Sigmoid colon (tissue), 7 donors: ENCODE measurements around the gene GSTT2B. TPM values are rescaled to one million over a fixed set of nuclear protein-coding genes. Genes with fewer than 3 reads are reported as not detected.
"Not testable (repeated sequence)": the region's sequence is repeated elsewhere in the genome, so short reads cannot be mapped to it uniquely, and the experiment has no call there.

ENCODE experiments used
- DNase-seq: peaks from one replicate; pipeline ENCODE4 v3.0.0-alpha.2; 2019
- H3K27ac ChIP-seq, 4 donors: fragments of 200-600 bp; sonication (generic); one replicate each; pipeline ENCODE4 v1.5.1; 2016 to 2019; ENCODE audit warnings: mild to moderate bottlenecking in 1 of 4
- H3K27me3 ChIP-seq, 3 donors: fragments of 200-600 bp; sonication (generic); one replicate each; pipeline ENCODE4 v1.5.1; 2019; ENCODE audit warnings: mild to moderate bottlenecking in 1 of 3
- H3K36me3 ChIP-seq, 4 donors: fragments of 200-600 bp; sonication (generic); one replicate each; pipeline ENCODE4 v1.5.1; 2016 to 2019
- H3K4me1 ChIP-seq, 4 donors: fragments of 200-600 bp; sonication (generic); one replicate each; pipeline ENCODE4 v1.5.1; 2017 to 2019
- H3K4me3 ChIP-seq, 4 donors: fragments of 200-600 bp; sonication (generic); one replicate each; pipeline ENCODE4 v1.5.1; 2017 to 2019; ENCODE audit warnings: mild to moderate bottlenecking in 2 of 4, moderate library complexity in 1 of 4
- H3K9me3 ChIP-seq, 4 donors: fragments of 200-600 bp in 3 of 4; sonication (generic) in 3 of 4; one replicate each; pipeline versions ENCODE4 v1.5.1 to v1.6.1; 2013 to 2019
- EP300 ChIP-seq, 4 donors: sonication (generic); formaldehyde crosslinking; IDR thresholded peaks; one replicate each; pipeline ENCODE4 v1.6.1; 2017; ENCODE audit warnings: antibody characterized with exemption in 4 of 4
- POLR2A ChIP-seq, 2 donors: fragments of 450-650 bp; IDR thresholded peaks; one replicate each; pipeline ENCODE4 v1.6.1; 2016; ENCODE audit warnings: antibody characterized with exemption in 2 of 2, mild to moderate bottlenecking in 2 of 2, moderate library complexity in 2 of 2
- POLR2AphosphoS5 ChIP-seq, 4 donors: sonication (generic); formaldehyde crosslinking; IDR thresholded peaks; one replicate each; pipeline ENCODE4 v1.6.1; 2017; ENCODE audit warnings: antibody characterized with exemption in 4 of 4
- WGBS, 2 donors: extraction: QIAGEN DNeasy Blood & Tissue Kit; methylation state at CpG; one replicate each; pipeline ENCODE4 v1.1.7; 2013; 5-methylcytosine and 5-hydroxymethylcytosine counted together
- intact Hi-C: fragments of 100-400 bp; cut with DNase I; formaldehyde crosslinking; loops from one replicate; pipeline ENCODE4 v1.15.1; 2023
- polyA plus RNA-seq, 3 donors: library from polyadenylated mRNA; stranded (reverse); fragments of 200-250 nt; gene quantifications; one replicate each; pipeline ENCODE4 v1.2.3, GENCODE V29; 2013
- total RNA-seq, 4 donors: library from RNA; depleted of rRNA; stranded (reverse); fragments of >200 nt; gene quantifications; one replicate each; pipeline ENCODE4 v1.1.0, GENCODE V29; 2016
- TF ChIP-seq, protein P1 (sequence below), 4 experiments: fragments of 450-650 bp in 3 of 4; fragments of 200-600 bp in 1 of 4; IDR thresholded peaks; one replicate each; pipeline ENCODE4 v1.5.1; 2016 to 2019; ENCODE audit warnings: antibody characterized with exemption in 4 of 4, mild to moderate bottlenecking in 3 of 4, moderate library complexity in 2 of 4
- donor health status: healthy with polysubstance abuse.
- donor health status: Bipolar disorder and iron deficiency.
- donor health status: healthy.

Gene GSTT2B
- total and polyA plus RNA-seq, 7 donors = 0.71 to 9.4 (median 4.2) TPM; not detected in 2

DNA sequence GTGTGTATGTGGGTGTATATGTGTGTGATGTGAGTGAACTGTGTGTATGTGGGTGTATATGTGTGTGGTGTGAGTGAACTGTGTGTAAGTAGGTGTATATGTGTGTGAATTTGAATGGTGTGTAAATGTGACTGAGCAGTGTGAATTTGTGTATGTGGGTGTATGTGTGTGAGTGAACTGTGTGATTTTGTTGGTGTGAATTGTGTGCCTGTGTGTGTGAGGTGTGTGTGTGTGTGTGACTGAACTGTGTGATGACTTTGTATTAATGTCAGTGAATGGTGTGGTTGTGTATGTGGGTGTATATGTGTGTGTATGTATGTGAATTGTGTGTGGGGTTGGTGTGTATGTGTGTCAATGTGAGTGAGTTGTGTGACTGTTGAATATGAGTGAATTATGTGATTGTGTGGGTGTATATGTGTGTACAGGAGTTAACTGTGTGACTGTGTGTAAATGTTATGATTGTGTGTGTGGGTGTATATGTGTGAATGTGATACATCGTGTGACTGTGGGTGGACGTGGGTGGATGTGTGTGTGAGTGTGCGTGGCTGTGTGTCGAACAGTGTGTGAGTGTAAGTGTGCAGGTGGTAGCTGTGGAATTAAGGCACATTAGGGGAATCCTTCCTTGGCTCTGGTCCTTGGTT is 25.7 kb upstream of the GSTT2B start:
- H3K4me3 ChIP-seq, H3K27me3 ChIP-seq, DNase-seq, H3K9me3 ChIP-seq, H3K36me3 ChIP-seq, H3K27ac ChIP-seq, H3K4me1 ChIP-seq, intact Hi-C loops: not testable (repeated sequence)
- 73 to 75% methylated on average over 4 of the region's 4 CpGs for WGBS, 2 donors

DNA sequence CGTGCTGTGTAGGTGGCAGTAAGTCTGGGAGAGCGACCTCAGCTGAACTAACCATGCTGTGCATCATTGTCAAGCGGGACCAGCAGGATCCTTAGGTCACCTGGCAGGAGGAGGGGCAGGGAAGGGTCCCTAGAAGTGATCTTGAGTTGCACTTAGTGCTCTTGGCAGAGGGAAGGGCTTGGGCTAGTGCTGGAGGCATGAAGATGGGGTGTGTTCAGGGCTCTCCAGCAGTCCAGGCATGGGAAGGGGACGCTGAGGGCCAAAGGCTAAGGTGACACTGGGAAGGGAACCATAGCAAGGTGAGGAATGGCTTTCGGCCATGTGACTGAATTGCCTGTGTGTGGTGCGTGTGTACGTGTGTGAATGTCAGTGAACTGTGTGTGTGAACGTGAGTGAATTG is 25.1 kb upstream of the GSTT2B start:
- H3K4me3 ChIP-seq, H3K36me3 ChIP-seq, H3K9me3 ChIP-seq, intact Hi-C loops, H3K4me1 ChIP-seq, H3K27ac ChIP-seq, H3K27me3 ChIP-seq, DNase-seq: not testable (repeated sequence)
- WGBS, 2 donors = 66 to 84% methylated on average over 8 of the region's 8 CpGs

DNA sequence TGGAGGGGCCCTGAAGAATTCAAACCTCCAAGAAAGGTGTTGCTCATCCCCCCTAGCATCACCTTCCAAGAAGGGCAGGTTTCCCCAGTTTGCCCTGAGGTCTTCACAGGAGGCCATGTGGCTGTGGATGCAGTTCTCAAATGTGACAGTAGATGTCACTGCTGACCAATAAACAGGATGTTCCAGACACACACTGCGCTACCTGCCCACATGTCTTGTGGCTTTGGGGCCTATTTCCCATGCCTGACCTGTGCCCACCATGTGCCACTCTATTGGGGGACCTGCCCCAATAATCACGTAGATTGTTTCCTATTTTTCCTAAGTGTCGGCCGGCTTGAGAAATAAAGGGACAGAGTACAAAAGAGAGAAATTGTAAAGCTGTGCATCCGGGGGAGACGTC is 23.4 kb upstream of the GSTT2B start:
- Histone ChIP-seq H3K27ac (no peak overlapping the region), H3K4me1 (no peaks in the 10 kb centered on the region), H3K27me3 (no peaks in the 10 kb centered on the region), H3K4me3 (no peak overlapping the region), H3K36me3 (no peaks in the 10 kb centered on the region), H3K9me3 (no peaks in the 10 kb centered on the region)
- no peak for DNase-seq
- intact Hi-C loops = no loop called here
- 48 to 54% methylated on average over 6 of the region's 6 CpGs for WGBS, 2 donors
- no peak for TF ChIP-seq EP300 (IDR thresholded peaks at IDR 0.05)
- no peak for TF ChIP-seq POLR2A (IDR thresholded peaks at IDR 0.05)
- no peak for TF ChIP-seq POLR2AphosphoS5 (IDR thresholded peaks at IDR 0.05)
- TF ChIP-seq, protein P1, sequence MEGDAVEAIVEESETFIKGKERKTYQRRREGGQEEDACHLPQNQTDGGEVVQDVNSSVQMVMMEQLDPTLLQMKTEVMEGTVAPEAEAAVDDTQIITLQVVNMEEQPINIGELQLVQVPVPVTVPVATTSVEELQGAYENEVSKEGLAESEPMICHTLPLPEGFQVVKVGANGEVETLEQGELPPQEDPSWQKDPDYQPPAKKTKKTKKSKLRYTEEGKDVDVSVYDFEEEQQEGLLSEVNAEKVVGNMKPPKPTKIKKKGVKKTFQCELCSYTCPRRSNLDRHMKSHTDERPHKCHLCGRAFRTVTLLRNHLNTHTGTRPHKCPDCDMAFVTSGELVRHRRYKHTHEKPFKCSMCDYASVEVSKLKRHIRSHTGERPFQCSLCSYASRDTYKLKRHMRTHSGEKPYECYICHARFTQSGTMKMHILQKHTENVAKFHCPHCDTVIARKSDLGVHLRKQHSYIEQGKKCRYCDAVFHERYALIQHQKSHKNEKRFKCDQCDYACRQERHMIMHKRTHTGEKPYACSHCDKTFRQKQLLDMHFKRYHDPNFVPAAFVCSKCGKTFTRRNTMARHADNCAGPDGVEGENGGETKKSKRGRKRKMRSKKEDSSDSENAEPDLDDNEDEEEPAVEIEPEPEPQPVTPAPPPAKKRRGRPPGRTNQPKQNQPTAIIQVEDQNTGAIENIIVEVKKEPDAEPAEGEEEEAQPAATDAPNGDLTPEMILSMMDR (IDR thresholded peaks at IDR 0.05) = peak in 1 of 4 experiments; percentile 10

DNA sequence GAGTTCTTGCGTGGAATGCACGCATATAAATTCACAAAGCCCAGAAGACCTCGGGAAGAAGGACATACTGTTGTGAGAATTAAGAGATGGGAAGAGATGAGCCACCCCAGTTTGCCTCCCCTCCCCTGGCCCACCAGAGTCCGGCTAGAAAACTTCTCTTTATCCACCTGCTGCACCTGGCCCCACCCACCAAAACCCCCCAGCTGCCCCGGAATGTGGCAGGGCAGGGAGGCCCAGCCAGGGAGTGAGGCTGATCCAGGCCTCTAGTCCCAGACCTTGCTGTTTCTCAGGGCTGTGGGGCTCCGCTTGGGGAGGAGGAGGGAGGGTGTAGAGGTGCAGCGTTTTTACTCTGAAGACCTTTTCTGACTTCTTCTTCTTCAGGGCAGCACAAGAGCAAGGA is 19.6 kb upstream of the GSTT2B start:
- DNase-seq, H3K36me3 ChIP-seq, H3K9me3 ChIP-seq, H3K27ac ChIP-seq, H3K27me3 ChIP-seq, H3K4me1 ChIP-seq, H3K4me3 ChIP-seq, intact Hi-C loops: not testable (repeated sequence)
- 12 to 41% methylated on average over 5 to 6 of the region's 7 CpGs for WGBS, 2 donors

DNA sequence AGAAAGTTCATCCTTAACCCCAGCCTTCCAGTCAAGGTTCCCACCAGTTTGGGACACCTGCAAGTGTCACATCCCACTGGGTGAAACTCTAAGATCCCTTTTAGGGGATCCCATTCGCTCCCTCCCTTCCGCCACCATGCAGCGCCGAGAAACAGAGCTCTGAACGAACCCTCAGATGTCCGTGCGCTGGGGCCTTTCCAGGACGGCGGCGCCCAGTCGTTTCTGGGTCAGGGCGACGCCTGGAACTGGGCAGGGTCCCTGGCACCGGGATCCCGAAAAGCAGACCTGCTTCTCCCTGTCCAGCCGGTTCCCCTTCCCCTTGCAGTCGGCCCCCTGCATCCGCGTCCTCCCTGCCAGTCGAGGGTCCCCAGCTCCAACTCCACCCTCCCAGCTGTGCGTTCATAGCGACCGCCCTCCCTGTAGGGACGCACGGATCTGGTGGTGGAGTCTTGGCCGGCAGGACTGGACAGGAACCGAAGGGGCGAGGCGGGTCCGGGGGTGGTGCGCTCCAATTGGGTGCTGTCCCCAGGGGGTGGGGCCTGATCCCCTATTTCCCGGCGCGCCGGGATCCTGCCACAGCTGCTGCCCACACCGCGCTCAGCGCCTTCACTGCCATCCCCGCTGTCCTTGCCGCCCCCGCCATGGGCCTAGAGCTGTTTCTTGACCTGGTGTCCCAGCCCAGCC is 18.7 kb upstream of the GSTT2B start, which contains the start of gene GSTT2:
Gene GSTT2 (plus strand): TSS at position 578 of the 684 bp plus-strand sequence.
- DNase-seq, intact Hi-C loops, H3K9me3 ChIP-seq, H3K36me3 ChIP-seq, H3K27ac ChIP-seq, H3K4me3 ChIP-seq, H3K4me1 ChIP-seq, H3K27me3 ChIP-seq: not testable (repeated sequence)
- no CpG with 5 or more reads among the region's 41 CpGs for WGBS, 2 donors

DNA sequence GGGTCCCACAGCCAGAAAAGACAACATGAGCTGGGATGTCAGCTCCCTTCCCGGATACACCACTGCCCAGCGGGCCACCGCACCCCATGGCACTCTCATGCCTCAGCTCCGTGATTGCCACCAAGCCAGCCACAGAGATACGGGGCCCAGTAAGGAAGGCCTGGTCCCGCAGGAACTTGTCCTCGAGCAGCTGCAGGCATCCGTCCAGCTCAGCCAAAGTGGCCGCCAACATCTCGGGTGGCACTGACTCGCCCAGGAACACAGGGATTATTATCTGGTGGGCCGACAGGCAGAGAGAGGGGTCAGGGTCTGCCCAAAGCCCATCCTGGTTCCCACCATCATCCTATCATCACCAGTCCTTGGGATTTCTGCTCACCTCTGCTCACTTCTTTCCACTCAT is 16.3 kb upstream of the GSTT2B start:
- H3K36me3 ChIP-seq, H3K4me1 ChIP-seq, H3K27ac ChIP-seq, H3K4me3 ChIP-seq, DNase-seq, H3K9me3 ChIP-seq, H3K27me3 ChIP-seq, intact Hi-C loops: not testable (repeated sequence)
- 86 to 91% methylated on average over 7 to 9 of the region's 12 CpGs for WGBS, 2 donors

DNA sequence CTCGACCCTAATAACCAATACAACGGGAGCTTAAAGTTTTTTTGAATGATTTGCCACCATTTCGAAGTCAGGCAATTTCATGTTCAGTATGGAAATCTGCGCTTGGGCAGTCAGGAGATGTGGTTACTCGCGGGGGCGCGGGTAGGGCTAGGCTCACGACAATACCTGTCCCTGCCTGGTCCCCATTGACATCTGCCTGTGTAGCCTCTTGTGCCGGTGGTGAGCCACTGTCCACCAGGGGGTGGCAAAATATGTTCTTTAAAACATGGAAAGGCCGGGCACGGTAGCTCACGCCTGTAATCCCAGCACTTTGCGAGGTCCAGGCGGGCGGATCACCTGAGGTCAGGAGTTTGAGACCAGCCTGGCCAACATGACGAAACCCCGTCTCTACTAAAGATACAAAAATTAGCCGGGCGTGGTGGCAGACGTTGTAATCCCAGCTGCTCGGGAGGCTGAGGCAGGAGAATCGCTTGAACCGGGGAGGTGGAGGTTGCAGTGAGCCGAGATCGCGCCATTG is 13.9 kb upstream of the GSTT2B start:
- intact Hi-C loops, H3K4me1 ChIP-seq, H3K4me3 ChIP-seq, DNase-seq, H3K27ac ChIP-seq, H3K9me3 ChIP-seq, H3K27me3 ChIP-seq: not testable (repeated sequence)
- H3K36me3 ChIP-seq = peaks cover 8 to 21% (median 15%) of the 10 kb centered on the region in 4 donors
- WGBS, 2 donors = 5 to 24% methylated on average over 8 of the region's 27 CpGs

DNA sequence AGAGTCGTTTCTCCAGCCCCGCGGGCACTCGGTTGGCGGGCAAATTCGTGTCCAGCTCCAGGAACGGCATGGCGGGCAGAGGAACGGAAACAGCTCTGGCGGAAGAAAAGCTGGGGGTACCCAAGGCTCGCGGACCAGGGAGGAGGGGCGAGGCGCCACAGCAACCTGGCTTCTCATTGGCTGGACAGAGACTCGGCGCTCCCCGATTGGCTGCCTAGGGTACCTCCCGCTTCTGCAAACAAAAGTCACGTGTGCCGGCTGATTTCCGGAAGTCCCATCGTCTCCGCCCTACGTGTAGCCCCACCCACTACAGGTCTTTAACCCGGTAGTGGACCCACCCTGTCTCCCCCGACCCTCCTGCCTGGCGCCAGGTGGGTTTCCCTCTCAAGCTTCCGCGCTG is 13.3 kb upstream of the GSTT2B start, which contains the start of gene DDT:
Gene DDT (minus strand): TSS at position 97 of the 400 bp plus-strand sequence. CDS start 27 bp downstream, at position 70.
- intact Hi-C loops, H3K9me3 ChIP-seq, H3K4me3 ChIP-seq, H3K4me1 ChIP-seq, H3K27ac ChIP-seq, DNase-seq, H3K27me3 ChIP-seq: not testable (repeated sequence)
- WGBS, 2 donors = no CpG with 5 or more reads among the region's 29 CpGs
- H3K36me3 ChIP-seq = peaks cover 8 to 26% (median 18%) of the 10 kb centered on the region in 4 donors

DNA sequence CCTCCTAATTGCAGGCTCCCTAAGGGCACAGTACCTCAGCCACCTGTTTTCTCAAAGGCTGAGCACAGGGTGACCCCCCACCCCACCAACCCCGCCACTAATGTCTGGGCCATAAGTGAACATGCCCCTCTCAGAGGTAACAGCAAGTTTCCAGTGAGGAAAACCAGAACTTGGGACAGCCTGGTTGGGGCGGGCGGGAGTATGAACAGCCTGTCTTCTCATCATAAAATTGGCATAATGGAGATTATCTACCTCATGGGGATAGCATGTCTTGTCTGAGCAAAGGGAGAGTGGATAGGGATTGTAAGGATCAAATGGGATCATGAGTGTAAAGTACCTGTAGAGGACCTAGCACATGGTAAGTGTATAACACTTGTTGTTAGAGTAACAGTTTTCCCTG is 10.9 kb upstream of the GSTT2B start:
- H3K27me3 ChIP-seq, H3K27ac ChIP-seq, H3K9me3 ChIP-seq, intact Hi-C loops, DNase-seq, H3K4me3 ChIP-seq, H3K4me1 ChIP-seq: not testable (repeated sequence)
- H3K36me3 ChIP-seq = peaks cover 8 to 30% (median 18%) of the 10 kb centered on the region in 4 donors
- WGBS, 2 donors = 87% methylated on average over 3 of the region's 3 CpGs
